Right renal cortex interstitium (tissue), 3 donors: ENCODE data around the gene PIERCE2. TPM values are rescaled to one million over a fixed set of nuclear protein-coding genes. Genes with fewer than 3 reads are reported as not detected.
"Not testable (repeated sequence)": the region's sequence is repeated elsewhere in the genome, so short reads cannot be mapped to it uniquely, and the experiment has no call there.

Experiments
- DNase-seq, 3 donors: peaks; one replicate each; pipeline ENCODE4 v3.0.0-alpha.2; 2013; ENCODE audit warnings: low read depth in 3 of 3, low spot score in 2 of 3
- polyA plus RNA-seq, 3 donors: library from polyadenylated mRNA; unstranded; fragments of 120-200 nt; gene quantifications; one replicate each; pipeline ENCODE4 v1.2.1, GENCODE V29; 2013; ENCODE audit not compliant: insufficient read length in 3 of 3

PIERCE2 gene
- polyA plus RNA-seq, 3 donors = 6.3 to 8.1 (median 6.7) TPM

GRCh38 chr15:55422089-55422488 lies 13.8 kb downstream of the PIERCE2 start:
- no peak for DNase-seq

GRCh38 chr15:55434989-55435825 lies 26.9 kb downstream of the PIERCE2 start:
- peak; percentile 5 to 48 (median 29) for DNase-seq

- not testable (repeated sequence) for DNase-seq
These were observed 34.8 kb downstream of the PIERCE2 start for GRCh38 chr15:55443141-55443540.

- DNase-seq = not testable (repeated sequence)
These were observed 37.6 kb downstream of the PIERCE2 start for GRCh38 chr15:55445936-55446335.

GRCh38 chr15:55446379-55447029 lies 38.2 kb downstream of the PIERCE2 start:
- not testable (repeated sequence) for DNase-seq

GRCh38 chr15:55447030-55447394 lies 38.7 kb downstream of the PIERCE2 start:
- DNase-seq = not testable (repeated sequence)

- DNase-seq = no peak
These were observed 49.2 kb downstream of the PIERCE2 start for GRCh38 chr15:55457401-55458022.

- DNase-seq = no peak
These were observed 53.2 kb downstream of the PIERCE2 start for GRCh38 chr15:55461447-55461846.

GRCh38 chr15:55468321-55468720 lies 60.0 kb downstream of the PIERCE2 start:
- DNase-seq = no peak

Other genes starting within 250 kb of the PIERCE2 start
- gene RSL24D1, start 211.6 kb upstream of the PIERCE2 start, polyA plus RNA-seq = 100 to 1,000 TPM; 131 to 145 (median 139) TPM
- gene RAB27A, start 118.7 kb upstream of the PIERCE2 start, polyA plus RNA-seq = 10 to 100 TPM; 15.9 to 19.2 (median 18.7) TPM
- 10 to 100 TPM; 15.2 to 17.1 (median 16.1) TPM for gene PIGBOS1, start 89.4 kb upstream of the PIERCE2 start, polyA plus RNA-seq
- 10 to 100 TPM; 17.6 to 19.7 (median 18.3) TPM for gene PIGB, start 89.3 kb upstream of the PIERCE2 start, polyA plus RNA-seq
- 10 to 100 TPM; 59.3 to 66.0 (median 59.5) TPM for gene CCPG1, start 136 bp upstream of the PIERCE2 start, polyA plus RNA-seq
- 10 to 100 TPM in 2 of 3 donors, 1 to 10 TPM in 1; 9.5 to 10.2 (median 10.2) TPM for gene DNAAF4, start 99.7 kb downstream of the PIERCE2 start, polyA plus RNA-seq
- gene PYGO1, start 179.8 kb downstream of the PIERCE2 start, polyA plus RNA-seq = 10 to 100 TPM; 14.8 to 16.5 (median 15.4) TPM